Stimulated activated effector memory CD8-positive, alpha-beta T cell treated with anti-CD3 and anti-CD28 coated beads, Interleukin-12 subunit alpha, Interleukin-12 subunit beta, amount 100 ng/mL, for 72 hours (primary cell): Measurements from ENCODE around the gene HMGXB4.
A peak's percentile ranks its signal among the peaks of the same experiment; 100 is the strongest.

ENCODE experiments used
- ATAC-seq: fragments of 150-1000 bp; cut with Tn5 transposase; 2 replicates; pipeline ENCODE4 v1.10.0; 2021
- DNase-seq, 2 donors: peaks; one replicate each; pipeline ENCODE4 v3.0.0; 2021 to 2022; ENCODE audit warnings: low spot score in 2 of 2
- H3K27ac Mint-ChIP-seq: one replicate; pipeline ENCODE4 v1.8.0; 2022; ENCODE audit warnings: mild to moderate bottlenecking, mixed read lengths
- H3K36me3 Mint-ChIP-seq: one replicate; pipeline ENCODE4 v1.8.0; 2022; ENCODE audit warnings: mild to moderate bottlenecking, mixed read lengths
- H3K4me1 Mint-ChIP-seq: one replicate; pipeline ENCODE4 v1.8.0; 2022; ENCODE audit warnings: mixed read lengths
- H3K4me3 Mint-ChIP-seq: one replicate; pipeline ENCODE4 v1.8.0; 2022; ENCODE audit warnings: mild to moderate bottlenecking, mixed read lengths
- H3K9me3 Mint-ChIP-seq: one replicate; pipeline ENCODE4 v1.8.0; 2022; ENCODE audit warnings: mixed read lengths

The HMGXB4 gene

GRCh38 chr22:35312198-35313059, 55.1 kb downstream of the HMGXB4 start:
- Mint-ChIP-seq H3K36me3 (peaks cover 4% of the 10 kb centered on the region), H3K4me1 (peaks cover 74% of the 10 kb centered on the region), H3K4me3 (peak overlapping the region; percentile 37), H3K9me3 (no peaks in the 10 kb centered on the region), H3K27ac (peak overlapping the region; percentile 86)
- ATAC-seq (peak; percentile 45), DNase-seq (no peak)

- peak; percentile 93 for ATAC-seq
- Mint-ChIP-seq H3K27ac (peak overlapping the region; percentile 86), H3K4me3 (peak overlapping the region; percentile 37), H3K9me3 (no peaks in the 10 kb centered on the region), H3K36me3 (peaks cover 10% of the 10 kb centered on the region), H3K4me1 (peaks cover 63% of the 10 kb centered on the region)
- peak in 1 of 2 donors; percentile 63 for DNase-seq
Observed at GRCh38 chr22:35313311-35314121, 56.2 kb downstream of the HMGXB4 start.

- Mint-ChIP-seq H3K9me3 (no peaks in the 10 kb centered on the region), H3K27ac (peak overlapping the region; percentile 86), H3K36me3 (peaks cover 12% of the 10 kb centered on the region), H3K4me3 (no peak overlapping the region), H3K4me1 (peaks cover 55% of the 10 kb centered on the region)
- ATAC-seq, result no peak
- no peak for DNase-seq
Observed at GRCh38 chr22:35314161-35314942, 57.1 kb downstream of the HMGXB4 start.

- Mint-ChIP-seq H3K27ac (peak overlapping the region; percentile 86), H3K9me3 (no peaks in the 10 kb centered on the region), H3K4me1 (peaks cover 46% of the 10 kb centered on the region), H3K36me3 (peaks cover 12% of the 10 kb centered on the region), H3K4me3 (no peak overlapping the region)
- DNase-seq (no peak), ATAC-seq (no peak)
Observed at GRCh38 chr22:35315141-35315854, 58.0 kb downstream of the HMGXB4 start.

GRCh38 chr22:35315855-35316745, 58.8 kb downstream of the HMGXB4 start:
- peaks cover 38% of the 10 kb centered on the region for H3K4me1 Mint-ChIP-seq
- no peak overlapping the region for H3K27ac Mint-ChIP-seq
- peaks cover 13% of the 10 kb centered on the region for H3K36me3 Mint-ChIP-seq
- no peak for ATAC-seq
- H3K9me3 Mint-ChIP-seq, result no peaks in the 10 kb centered on the region
- DNase-seq, result no peak
- H3K4me3 Mint-ChIP-seq, result no peak overlapping the region

- no peak overlapping the region for H3K4me3 Mint-ChIP-seq
- no peak for DNase-seq
- no peak overlapping the region for H3K27ac Mint-ChIP-seq
- peaks cover 16% of the 10 kb centered on the region for H3K36me3 Mint-ChIP-seq
- H3K9me3 Mint-ChIP-seq, result no peaks in the 10 kb centered on the region
- no peak for ATAC-seq
- H3K4me1 Mint-ChIP-seq, result peaks cover 31% of the 10 kb centered on the region
Observed at GRCh38 chr22:35316751-35317150, 59.5 kb downstream of the HMGXB4 start.

GRCh38 chr22:35317680-35318290, 60.5 kb downstream of the HMGXB4 start:
- Mint-ChIP-seq H3K36me3 (peaks cover 20% of the 10 kb centered on the region), H3K27ac (no peak overlapping the region), H3K4me1 (peaks cover 23% of the 10 kb centered on the region), H3K9me3 (no peaks in the 10 kb centered on the region), H3K4me3 (no peak overlapping the region)
- ATAC-seq (no peak), DNase-seq (no peak)

- Mint-ChIP-seq H3K9me3 (no peaks in the 10 kb centered on the region), H3K4me1 (peaks cover 15% of the 10 kb centered on the region), H3K36me3 (peaks cover 28% of the 10 kb centered on the region), H3K4me3 (no peak overlapping the region), H3K27ac (no peak overlapping the region)
- DNase-seq, result no peak
- no peak for ATAC-seq
Observed at GRCh38 chr22:35318346-35319215, 61.3 kb downstream of the HMGXB4 start.

- Mint-ChIP-seq H3K4me1 (peaks cover 7% of the 10 kb centered on the region), H3K27ac (no peak overlapping the region), H3K9me3 (no peaks in the 10 kb centered on the region), H3K36me3 (peaks cover 37% of the 10 kb centered on the region), H3K4me3 (no peak overlapping the region)
- no peak for ATAC-seq
- no peak for DNase-seq
Observed at GRCh38 chr22:35319244-35319985, 62.1 kb downstream of the HMGXB4 start.

- Mint-ChIP-seq H3K27ac (no peak overlapping the region), H3K9me3 (no peaks in the 10 kb centered on the region), H3K4me3 (no peak overlapping the region), H3K36me3 (peaks cover 62% of the 10 kb centered on the region), H3K4me1 (peaks cover 5% of the 10 kb centered on the region)
- DNase-seq (no peak), ATAC-seq (no peak)
Observed at GRCh38 chr22:35322126-35322525, 64.8 kb downstream of the HMGXB4 start.

GRCh38 chr22:35322893-35323292, 65.6 kb downstream of the HMGXB4 start:
- ATAC-seq, result no peak
- H3K9me3 Mint-ChIP-seq, result no peaks in the 10 kb centered on the region
- peaks cover 5% of the 10 kb centered on the region for H3K4me1 Mint-ChIP-seq
- peaks cover 64% of the 10 kb centered on the region for H3K36me3 Mint-ChIP-seq
- DNase-seq, result no peak
- no peak overlapping the region for H3K27ac Mint-ChIP-seq
- no peak overlapping the region for H3K4me3 Mint-ChIP-seq

- no peak overlapping the region for H3K27ac Mint-ChIP-seq
Observed at GRCh38 chr22:35323305-35323704, 66.0 kb downstream of the HMGXB4 start.

More at GRCh38 chr22:35323305-35323704, 66.0 kb downstream of the HMGXB4 start:
- no peak overlapping the region for H3K4me3 Mint-ChIP-seq
- DNase-seq, result no peak
- peaks cover 59% of the 10 kb centered on the region for H3K36me3 Mint-ChIP-seq
- ATAC-seq, result no peak
- H3K4me1 Mint-ChIP-seq, result peaks cover 8% of the 10 kb centered on the region
- H3K9me3 Mint-ChIP-seq, result no peaks in the 10 kb centered on the region
